Motor neuron (in vitro differentiated cells): ENCODE results near the gene SCFD2. TPM values are rescaled to one million over a fixed set of nuclear protein-coding genes. Genes with fewer than 3 reads are reported as not detected.
A peak's percentile ranks its signal among the peaks of the same experiment; 100 is the strongest.
"Not testable (repeated sequence)": the region's sequence is repeated elsewhere in the genome, so short reads cannot be mapped to it uniquely, and the experiment has no call there.

Experiments used
- ATAC-seq, 8 experiments: fragments of 200-7000 bp; cut with Tn5 transposase; replicated peaks in 6 of 8; 2 replicates each; pipeline ENCODE4 v1.8.0; 2021; ENCODE audit warnings: mild to moderate bottlenecking in 8 of 8, moderate library complexity in 8 of 8
- H3K27ac ChIP-seq, 2 donors: fragments of 250-450 bp; sonication (Bioruptor Pico); 2 replicates each; pipeline ENCODE4 v1.9.0; 2021; ENCODE audit warnings: antibody characterized with exemption in 2 of 2, mild to moderate bottlenecking in 2 of 2, moderate library complexity in 1 of 2
- H3K4me1 ChIP-seq, 2 donors: fragments of 250-450 bp; sonication (Bioruptor Pico); replicated peaks in 1 of 2; 2 replicates each; pipeline ENCODE4 v1.6.1; 2021; ENCODE audit warnings: antibody characterized with exemption in 2 of 2, mild to moderate bottlenecking in 2 of 2, moderate library complexity in 1 of 2
- H3K4me3 ChIP-seq, 5 donors: fragments of 250-450 bp; sonication (Bioruptor Pico); 2 replicates each; pipeline ENCODE4 v1.9.0; 2021; ENCODE audit warnings: antibody characterized with exemption in 5 of 5, mild to moderate bottlenecking in 5 of 5, moderate library complexity in 4 of 5
- WGBS, 10 experiments: fragments of 450-650 bp; shearing (Covaris generic); methylation state at CpG; one replicate each; pipeline ENCODE4 v1.0.0; 2022; 5-methylcytosine and 5-hydroxymethylcytosine counted together
- in situ Hi-C, 9 experiments: fragments of 400-800 bp; cut with MboI; loops; one replicate each; pipeline ENCODE4 v1.15.0; 2021; ENCODE audit warnings: low sequenced_read_pairs in 9 of 9, low pct_unique_long_range_greater_than_20kb in 2 of 9; ENCODE audit not compliant: unreplicated experiment in 9 of 9
- total RNA-seq, 8 experiments: library from RNA; unstranded; fragments of 300-600 nt; gene quantifications; 2 replicates each; pipeline versions ENCODE4 v1.2.3 to v1.2.4, GENCODE V29; 2022

SCFD2 gene
- 10 to 100 TPM in 7 of 8 experiments, 1 to 10 TPM in 1; 9.0 to 40.3 (median 21.1) TPM for total RNA-seq

DNA sequence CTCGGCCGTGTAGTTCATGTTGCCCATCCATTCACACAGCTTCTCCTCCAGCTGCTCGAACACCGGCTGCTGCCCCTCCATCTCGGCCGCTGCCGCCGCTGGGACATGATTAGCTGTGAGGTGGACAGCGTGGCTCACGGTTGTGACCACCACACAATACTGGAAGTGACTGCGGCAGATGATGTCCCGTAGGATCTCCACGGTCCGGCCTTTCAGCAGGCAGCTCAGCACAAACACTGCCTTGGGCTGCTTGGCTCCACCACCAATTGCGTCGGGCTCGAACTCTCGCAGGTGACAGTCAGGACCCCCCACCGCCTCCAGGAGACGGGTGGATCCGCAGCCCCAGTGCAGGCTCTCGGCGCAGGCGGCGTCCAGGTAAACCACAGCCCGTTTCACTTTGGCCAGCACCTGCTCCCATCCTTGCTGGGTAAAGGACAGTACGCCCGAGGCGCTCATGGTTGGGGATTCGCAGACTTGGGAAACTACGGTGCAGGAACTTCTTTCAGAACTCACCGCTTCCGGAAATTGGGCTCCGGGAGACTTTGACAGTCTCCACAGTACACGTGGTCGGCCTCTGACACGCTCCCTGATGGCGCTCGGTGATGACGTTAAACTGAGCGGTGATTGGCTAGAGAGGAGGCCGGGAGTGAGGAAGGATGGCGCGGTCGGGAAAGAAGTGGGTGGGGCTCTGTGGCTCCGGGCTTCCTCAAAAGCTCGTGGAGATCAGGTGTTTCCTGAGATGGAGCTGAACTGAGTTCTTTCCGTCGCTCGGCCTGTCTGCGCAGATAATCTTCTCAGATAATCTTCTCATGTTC, at the start of gene SCFD2:
SCFD2 (minus strand) TSS at position 576 of the 815 bp plus-strand sequence.
- H3K4me1 ChIP-seq, result peaks cover 11 to 40% of the 10 kb centered on the region in 2 donors
- WGBS, 10 experiments, result 0 to 18% (median 2%) methylated on average over 2 to 14 of the region's 51 CpGs; no CpG with 5 or more reads in 2 of the 10 experiments
- in situ Hi-C loops, result loop anchor here in 3 of 9 experiments (25.0 kb wide), 2 partner anchors 153 to 353 kb away; no protein-coding TSS in a partner anchor
- peak within 1 kb of the TSS; percentile 82 to 98 for H3K27ac ChIP-seq
- peak within 1 kb of the TSS; percentile 57 to 99 (median 90) for H3K4me3 ChIP-seq
- peak; percentile 93 to 99 (median 98) for ATAC-seq

DNA sequence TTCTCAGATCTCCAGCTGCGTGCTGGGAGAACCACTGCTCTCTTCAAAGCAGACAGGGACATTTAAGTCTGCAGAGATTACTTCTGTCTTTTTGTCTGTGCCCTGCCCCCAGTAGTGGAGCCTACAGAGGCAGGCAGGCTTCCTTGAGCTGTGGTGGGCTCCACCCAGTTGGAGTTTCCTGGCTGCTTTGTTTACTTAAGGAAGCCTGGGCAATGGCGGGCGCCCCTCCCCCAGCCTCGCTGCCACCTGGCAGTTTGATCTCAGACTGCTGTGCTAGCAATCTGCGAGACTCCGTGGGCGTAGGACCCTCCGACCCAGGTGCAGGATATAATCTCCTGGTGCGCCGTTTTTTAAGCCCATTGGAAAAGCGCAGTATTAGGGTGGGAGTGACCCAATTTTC, 43.6 kb upstream of the SCFD2 start:
- WGBS, 10 experiments, result 96 to 100% (median 100%) methylated on average over 1 to 6 of the region's 11 CpGs; no CpG with 5 or more reads in 5 of the 10 experiments
- in situ Hi-C loops, H3K27ac ChIP-seq, H3K4me1 ChIP-seq, H3K4me3 ChIP-seq, ATAC-seq: not testable (repeated sequence)

DNA sequence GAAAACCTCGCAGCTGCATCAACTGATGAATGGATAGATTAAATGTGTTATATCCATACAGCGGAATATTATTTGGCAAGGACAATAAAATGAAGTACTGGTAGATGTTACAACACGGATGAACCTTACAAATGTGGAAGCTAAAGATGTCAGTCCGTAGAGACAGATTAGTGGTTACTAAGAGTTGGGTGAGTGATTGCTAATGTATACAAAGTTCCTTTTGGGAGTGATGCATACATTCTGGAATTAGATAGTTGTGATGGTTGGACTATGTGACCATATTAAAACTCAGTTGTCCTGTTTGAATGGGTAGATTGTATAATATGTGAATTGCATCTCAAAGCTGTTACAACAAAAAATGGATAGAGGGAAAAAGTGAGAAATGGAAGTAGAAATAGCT, 14.4 kb upstream of the SCFD2 start:
- ATAC-seq, result no peak
- Histone ChIP-seq H3K27ac (no peak overlapping the region), H3K4me3 (no peak overlapping the region), H3K4me1 (peaks cover 5 to 15% of the 10 kb centered on the region in 2 donors)
- in situ Hi-C loops, result no loop called here
- WGBS, 10 experiments, result 83 to 100% (median 95%) methylated on average over 2 to 4 of the region's 4 CpGs; no CpG with 5 or more reads in 2 of the 10 experiments

DNA sequence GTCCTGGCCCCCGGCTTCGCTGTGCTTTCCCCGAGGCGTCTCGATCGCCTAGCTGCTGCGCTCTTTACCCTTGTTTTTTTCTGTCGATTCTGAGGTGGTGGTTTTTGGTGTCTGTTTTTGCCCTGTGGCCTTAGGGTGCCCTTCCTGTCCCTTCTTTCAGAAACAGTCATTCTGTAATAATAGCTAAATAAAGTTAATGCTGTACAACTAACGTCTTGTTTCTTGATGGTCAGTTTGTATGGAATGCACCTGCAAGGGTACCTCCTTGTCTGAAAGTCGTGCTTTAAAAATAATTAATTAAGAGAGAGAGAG, 12.3 kb upstream of the SCFD2 start:
- Histone ChIP-seq H3K27ac (peak overlapping the region; percentile 84), H3K4me1 (peaks cover 5 to 15% of the 10 kb centered on the region in 2 donors), H3K4me3 (peak overlapping the region; percentile 71 to 97 (median 77))
- in situ Hi-C loops, result no loop called here
- no peak for ATAC-seq
- 0% methylated on average over 1 to 7 of the region's 10 CpGs; no CpG with 5 or more reads in 2 of the 10 experiments for WGBS, 10 experiments

DNA sequence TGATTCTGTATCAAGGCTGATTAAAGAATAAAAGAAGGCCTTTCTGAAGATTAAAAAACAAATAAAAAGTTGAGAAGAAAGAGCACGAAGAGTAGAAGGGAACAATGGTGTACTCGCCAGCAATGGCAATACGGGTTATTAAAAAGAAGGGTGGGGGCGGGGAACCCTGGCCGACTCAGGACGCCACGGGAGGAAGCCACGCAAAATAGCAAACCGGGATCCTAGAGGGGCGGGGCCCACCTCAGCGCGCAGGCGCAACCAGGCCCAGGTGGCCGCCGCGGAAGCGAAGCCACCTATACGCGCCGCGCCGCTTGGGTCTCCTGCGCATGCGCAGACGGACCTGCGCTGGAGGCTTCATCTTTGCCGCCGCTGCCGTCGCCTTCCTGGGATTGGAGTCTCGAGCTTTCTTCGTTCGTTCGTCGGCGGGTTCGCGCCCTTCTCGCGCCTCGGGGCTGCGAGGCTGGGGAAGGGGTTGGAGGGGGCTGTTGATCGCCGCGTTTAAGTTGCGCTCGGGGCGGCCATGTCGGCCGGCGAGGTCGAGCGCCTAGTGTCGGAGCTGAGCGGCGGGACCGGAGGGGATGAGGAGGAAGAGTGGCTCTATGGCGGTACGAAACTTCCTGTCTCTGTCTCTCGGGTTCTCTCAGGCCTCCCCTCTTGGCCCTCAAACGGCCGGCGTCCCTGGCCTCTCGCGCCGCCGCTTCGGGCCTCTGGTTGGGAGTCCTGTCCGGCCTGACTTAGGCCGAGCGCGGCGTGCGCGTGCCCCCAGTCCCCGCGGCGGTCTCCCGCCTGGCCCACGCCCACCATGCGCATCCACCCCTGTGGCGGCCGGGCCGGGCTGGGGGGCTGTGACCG, 11.7 kb upstream of the SCFD2 start, which contains the start of gene FIP1L1:
FIP1L1 (plus strand) TSS at position 323 of the 852 bp plus-strand sequence; CDS start at position 521, 198 bp downstream.
- peak; percentile 91 to 98 (median 96) for ATAC-seq
- H3K4me1 ChIP-seq, result peaks cover 5 to 15% of the 10 kb centered on the region in 2 donors
- peak within 1 kb of the TSS; percentile 71 to 97 (median 77) for H3K4me3 ChIP-seq
- 0 to 4% (median 0%) methylated on average over 1 to 9 of the region's 85 CpGs; no CpG with 5 or more reads in 1 of the 10 experiments for WGBS, 10 experiments
- H3K27ac ChIP-seq, result peak within 1 kb of the TSS; percentile 84
- in situ Hi-C loops, result no loop called here

DNA sequence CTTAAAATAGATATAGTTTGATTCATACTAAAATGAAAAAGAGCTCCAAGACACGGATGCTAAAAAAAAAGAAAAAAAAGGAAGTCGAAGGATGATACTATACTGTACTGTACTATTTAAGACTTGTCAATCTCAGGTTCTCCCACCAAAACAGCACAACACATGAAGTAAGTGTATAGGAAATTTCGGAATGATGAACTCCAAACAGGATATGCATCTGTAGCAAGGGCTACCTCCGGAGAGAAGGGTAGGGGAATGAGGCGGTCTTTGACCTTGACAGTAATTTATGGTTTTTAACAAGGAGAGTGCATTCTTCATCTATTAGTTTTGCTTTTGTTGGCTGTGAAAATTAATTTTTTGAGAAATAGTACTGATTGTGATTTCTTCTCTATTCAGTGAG, 11.0 kb upstream of the SCFD2 start:
- H3K4me3 ChIP-seq, result peak overlapping the region; percentile 71 to 97 (median 77)
- in situ Hi-C loops, result no loop called here
- ATAC-seq, result peak in 1 of 8 experiments; percentile 4
- H3K4me1 ChIP-seq, result peaks cover 5 to 15% of the 10 kb centered on the region in 2 donors
- peak overlapping the region; percentile 57 to 58 for H3K27ac ChIP-seq
- WGBS, 10 experiments, result 21 to 100% (median 75%) methylated on average over 2 to 5 of the region's 5 CpGs; no CpG with 5 or more reads in 1 of the 10 experiments

DNA sequence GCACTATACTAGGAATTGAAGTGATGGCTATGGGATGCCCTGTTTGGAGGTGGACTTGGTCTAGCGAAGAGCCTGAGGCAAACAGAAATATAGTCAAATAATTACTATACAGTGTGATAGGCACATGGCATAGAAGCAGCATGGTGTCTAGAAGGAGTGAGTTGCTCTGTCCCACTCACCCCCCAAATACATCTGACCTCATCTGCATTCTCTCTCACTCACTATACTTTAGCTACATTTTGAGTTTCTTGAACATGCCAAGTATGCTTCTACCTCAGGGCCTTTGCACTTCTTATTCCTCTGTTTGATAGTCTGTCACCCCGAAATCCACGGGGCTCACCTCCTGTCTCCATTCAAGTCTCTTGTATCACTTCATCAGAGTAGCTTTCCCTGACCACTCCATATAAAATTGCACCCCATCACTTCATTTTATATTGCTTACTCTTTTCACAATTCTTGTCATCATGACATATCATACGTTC, 9.0 kb upstream of the SCFD2 start:
- WGBS, 10 experiments, result 42 to 79% (median 61%) methylated on average over 2 to 4 of the region's 4 CpGs; no CpG with 5 or more reads in 1 of the 10 experiments
- no peak for ATAC-seq

DNA sequence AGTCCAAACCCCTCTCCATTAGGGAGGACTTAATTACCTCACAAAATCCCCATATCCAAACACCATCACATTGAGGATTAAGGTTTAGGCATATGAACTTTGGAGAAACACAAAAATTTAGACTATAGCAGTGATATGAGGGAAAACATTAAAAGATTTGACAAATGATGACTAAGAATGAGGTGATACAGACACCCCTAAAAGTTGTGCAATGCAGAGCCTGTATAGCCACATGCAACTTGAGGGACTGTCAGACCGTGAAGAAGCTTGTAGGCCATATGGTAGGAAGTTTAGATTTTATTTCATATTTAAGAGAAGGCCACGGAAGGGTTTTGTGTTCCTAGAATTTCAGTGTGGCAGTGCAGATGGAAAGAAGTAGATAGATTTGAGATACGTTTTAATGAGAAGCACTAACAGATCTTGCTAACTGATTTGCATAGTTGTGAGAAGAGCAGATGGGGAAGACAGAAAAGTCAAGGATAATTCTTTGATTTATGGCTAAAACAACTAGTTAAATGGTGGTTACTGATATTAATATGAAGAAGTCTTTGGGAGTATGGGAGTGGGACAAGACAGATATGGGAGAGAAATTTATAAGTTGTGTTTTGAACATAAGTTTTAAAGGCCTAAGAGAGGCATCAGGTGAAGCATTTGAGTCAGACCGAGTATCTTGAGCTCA, 6.1 kb upstream of the SCFD2 start:
- ATAC-seq, result no peak
- in situ Hi-C loops, result loop anchor here in 3 of 9 experiments (25.0 kb wide), 2 partner anchors 160 to 360 kb away; no protein-coding TSS in a partner anchor
- Histone ChIP-seq H3K4me3 (no peak overlapping the region), H3K4me1 (peaks cover 2 to 4% of the 10 kb centered on the region in 2 donors), H3K27ac (no peak overlapping the region)
- 21 to 93% (median 69%) methylated on average over 2 to 4 of the region's 4 CpGs for WGBS, 10 experiments

More for the DNA sequence above, 9.0 kb upstream of the SCFD2 start:
- peaks cover 5 to 15% of the 10 kb centered on the region in 2 donors for H3K4me1 ChIP-seq
- in situ Hi-C loops, result loop anchor here in 3 of 9 experiments (25.0 kb wide), 2 partner anchors 163 to 363 kb away; no protein-coding TSS in a partner anchor
- H3K4me3 ChIP-seq, result no peak overlapping the region
- no peak overlapping the region for H3K27ac ChIP-seq

DNA sequence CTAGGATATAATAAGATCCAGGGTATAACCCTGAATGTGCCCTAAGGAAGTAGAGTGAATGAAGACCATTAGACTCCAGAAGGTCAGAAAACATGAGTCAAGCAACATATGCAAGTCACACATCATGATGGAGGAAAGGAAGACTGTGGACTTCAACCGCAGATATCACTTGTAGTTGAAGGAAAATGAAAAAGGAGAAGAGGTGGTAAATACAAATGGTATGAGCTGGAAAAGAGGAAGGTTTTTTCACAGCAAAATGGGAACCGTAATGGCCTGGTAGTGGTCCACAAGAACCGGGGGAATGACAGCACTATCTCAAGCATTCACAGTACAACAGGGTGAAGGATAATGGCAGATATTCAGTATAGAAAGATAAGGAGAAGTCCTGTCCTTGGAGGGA, 5.2 kb upstream of the SCFD2 start:
- no peak overlapping the region for H3K4me3 ChIP-seq
- H3K27ac ChIP-seq, result no peak overlapping the region
- ATAC-seq, result no peak
- peaks cover 4 to 6% of the 10 kb centered on the region in 2 donors for H3K4me1 ChIP-seq
- in situ Hi-C loops, result loop anchor here in 3 of 9 experiments (25.0 kb wide), 2 partner anchors 159 to 359 kb away; no protein-coding TSS in a partner anchor
- WGBS, 10 experiments, result 66 to 100% (median 87%) methylated on average over 2 to 3 of the region's 3 CpGs

DNA sequence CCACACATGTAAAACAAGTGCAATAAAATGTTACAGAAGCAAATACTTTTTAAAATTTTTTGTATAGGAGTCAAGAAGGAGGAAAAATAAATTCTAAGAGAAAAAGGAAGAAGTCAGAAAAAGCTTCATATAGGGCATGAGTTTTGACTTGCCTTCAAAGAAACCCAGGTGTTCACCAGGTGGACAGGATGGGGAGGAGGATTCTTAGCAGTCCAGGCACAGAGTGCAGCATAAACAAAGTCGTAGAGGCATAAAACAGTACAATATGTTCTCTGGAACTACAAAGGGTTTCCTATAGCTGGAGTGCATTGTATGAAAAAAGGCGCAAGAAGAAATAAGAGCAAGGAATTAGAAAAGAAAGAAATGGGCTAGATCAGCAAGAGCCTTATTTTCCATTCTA, 1.9 kb upstream of the SCFD2 start:
- in situ Hi-C loops, result loop anchor here in 3 of 9 experiments (25.0 kb wide), 2 partner anchors 155 to 355 kb away; no protein-coding TSS in a partner anchor
- WGBS, 10 experiments, result 0 to 95% (median 66%) methylated on average over 1 to 2 of the region's 2 CpGs; no CpG with 5 or more reads in 1 of the 10 experiments

DNA sequence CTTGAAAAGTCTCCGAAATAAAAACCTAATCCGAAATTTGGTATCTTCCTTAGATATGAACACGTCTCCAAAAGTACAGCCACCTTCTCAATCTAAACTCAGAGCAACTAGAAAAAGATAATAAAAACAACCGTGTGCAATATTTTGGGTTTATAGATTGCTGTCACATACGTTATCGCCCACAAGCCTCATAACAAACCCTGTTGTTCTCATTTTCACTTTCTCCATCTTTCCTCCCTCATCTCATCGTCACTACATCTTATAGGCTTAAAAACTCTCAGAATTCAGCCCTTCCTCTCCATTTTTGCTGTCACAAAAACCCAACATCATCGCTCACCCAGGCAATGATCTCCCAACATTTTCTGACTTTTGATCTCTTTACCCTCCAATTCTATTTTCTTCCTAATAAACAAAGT, 448 bp upstream of the SCFD2 start:
- 0 to 65% (median 39%) methylated on average over 3 to 7 of the region's 8 CpGs; no CpG with 5 or more reads in 2 of the 10 experiments for WGBS, 10 experiments

More for the DNA sequence above, 1.9 kb upstream of the SCFD2 start:
- peaks cover 4 to 21% of the 10 kb centered on the region in 2 donors for H3K4me1 ChIP-seq
- no peak overlapping the region for H3K4me3 ChIP-seq
- H3K27ac ChIP-seq, result no peak overlapping the region
- no peak for ATAC-seq

More for the DNA sequence above, 448 bp upstream of the SCFD2 start:
- peaks cover 10 to 34% of the 10 kb centered on the region in 2 donors for H3K4me1 ChIP-seq
- peak overlapping the region; percentile 33 to 74 for H3K27ac ChIP-seq
- no peak for ATAC-seq
- peak overlapping the region; percentile 57 to 99 (median 90) for H3K4me3 ChIP-seq
- in situ Hi-C loops, result loop anchor here in 3 of 9 experiments (25.0 kb wide), 2 partner anchors 154 to 354 kb away; no protein-coding TSS in a partner anchor
